Trophoblast cell (in vitro differentiated cells and primary cell): ENCODE results near the gene KIAA2012.

ENCODE experiments used
- DNase-seq, 2 donors: peaks; one replicate each; pipeline ENCODE4 v3.0.0-alpha.2; 2016
- H2AFZ ChIP-seq: 2 replicates; pipeline ENCODE4 v1.6.1; 2013; ENCODE audit warnings: low read length, moderate library complexity, mild to moderate bottlenecking; ENCODE audit not compliant: insufficient read depth, poor library complexity
- H2AK5ac ChIP-seq: 2 replicates; pipeline ENCODE4 v1.6.1; 2013; ENCODE audit warnings: mild to moderate bottlenecking, low read length
- H2BK120ac ChIP-seq: 2 replicates; pipeline ENCODE4 v1.6.1; 2013; ENCODE audit warnings: low read length, mild to moderate bottlenecking, moderate library complexity; ENCODE audit not compliant: insufficient read depth, poor library complexity
- H2BK12ac ChIP-seq: 2 replicates; pipeline ENCODE4 v1.6.1; 2013; ENCODE audit warnings: mild to moderate bottlenecking, low read length, moderate library complexity
- H2BK5ac ChIP-seq: 2 replicates; pipeline ENCODE4 v1.6.1; 2013; ENCODE audit warnings: low read length, low read depth, moderate library complexity, mild to moderate bottlenecking; ENCODE audit not compliant: poor library complexity
- H3K14ac ChIP-seq: 2 replicates; pipeline ENCODE4 v1.6.1; 2013; ENCODE audit warnings: mild to moderate bottlenecking, low read length
- H3K18ac ChIP-seq: 2 replicates; pipeline ENCODE4 v1.6.1; 2013; ENCODE audit warnings: mild to moderate bottlenecking, low read length
- H3K23ac ChIP-seq: 2 replicates; pipeline ENCODE4 v1.6.1; 2013; ENCODE audit warnings: low read length
- H3K27ac ChIP-seq: 2 replicates; pipeline ENCODE4 v1.5.1; 2013; ENCODE audit warnings: low read depth, mild to moderate bottlenecking, inconsistent platforms, low read length, moderate library complexity
- H3K27me3 ChIP-seq: 2 replicates; pipeline ENCODE4 v1.6.1; 2013; ENCODE audit warnings: inconsistent platforms, mild to moderate bottlenecking, low read length, moderate library complexity; ENCODE audit not compliant: insufficient read depth
- H3K36me3 ChIP-seq, 2 experiments: 1 replicate in 1 of 2; 2 replicates in 1 of 2; pipeline ENCODE4 v1.6.1; 2013; ENCODE audit warnings: low read length in 2 of 2, mild to moderate bottlenecking in 2 of 2, moderate library complexity in 1 of 2; ENCODE audit not compliant: insufficient read depth in 2 of 2, control insufficient read depth in 1 of 2
- H3K4ac ChIP-seq: 2 replicates; pipeline ENCODE4 v1.6.1; 2013; ENCODE audit warnings: low read depth, mild to moderate bottlenecking, low read length, moderate library complexity
- H3K4me1 ChIP-seq, 2 experiments: 1 replicate in 1 of 2; 2 replicates in 1 of 2; pipeline ENCODE4 v1.6.1; 2013; ENCODE audit warnings: low read length in 2 of 2, mild to moderate bottlenecking in 2 of 2, moderate library complexity in 1 of 2; ENCODE audit not compliant: insufficient read depth in 2 of 2, control insufficient read depth in 1 of 2
- H3K4me2 ChIP-seq: 2 replicates; pipeline ENCODE4 v1.6.1; 2013; ENCODE audit warnings: inconsistent platforms, mild to moderate bottlenecking, low read length, moderate library complexity
- H3K4me3 ChIP-seq: 2 replicates; pipeline ENCODE4 v1.5.1; 2013; ENCODE audit warnings: mild to moderate bottlenecking, low read depth, low read length, inconsistent platforms
- H3K79me1 ChIP-seq: one replicate; pipeline ENCODE4 v1.6.1; 2013; ENCODE audit warnings: low read length
- H3K79me2 ChIP-seq: 2 replicates; pipeline ENCODE4 v1.6.1; 2013; ENCODE audit warnings: low read length, mild to moderate bottlenecking; ENCODE audit not compliant: control insufficient read depth, insufficient read depth, poor library complexity
- H3K9ac ChIP-seq: 2 replicates; pipeline ENCODE4 v1.6.1; 2013; ENCODE audit warnings: mild to moderate bottlenecking, low read length
- H3K9me3 ChIP-seq: 2 replicates; pipeline ENCODE4 v1.6.1; 2013; ENCODE audit warnings: low read depth, mild to moderate bottlenecking, control low read depth, inconsistent platforms, low read length; ENCODE audit not compliant: insufficient read depth
- H4K12ac ChIP-seq: 2 replicates; pipeline ENCODE4 v1.6.1; 2013; ENCODE audit warnings: low read depth, mild to moderate bottlenecking, low read length, moderate library complexity
- H4K8ac ChIP-seq: 2 replicates; pipeline ENCODE4 v1.6.1; 2013; ENCODE audit warnings: low read depth, mild to moderate bottlenecking, low read length, moderate library complexity
- H4K91ac ChIP-seq: one replicate; pipeline ENCODE4 v1.6.1; 2013; ENCODE audit warnings: low read depth, mild to moderate bottlenecking, low read length, moderate library complexity
- WGBS: extraction: QIAGEN DNeasy Blood & Tissue Kit; methylation state at CpG from one replicate; pipeline ENCODE4 v1.1.7; 2013; ENCODE audit warnings: missing lambda C conversion rate; ENCODE audit not compliant: insufficient read length, insufficient coverage; ENCODE audit errors: extremely low coverage; 5-methylcytosine and 5-hydroxymethylcytosine counted together

KIAA2012 gene

GRCh38 chr2:202044777-202045176 is 28.3 kb upstream of the KIAA2012 start:
- H3K27ac ChIP-seq, result no peak overlapping the region
- H2AFZ ChIP-seq, result no peak overlapping the region
- no peak overlapping the region for H2BK12ac ChIP-seq
- no peak overlapping the region for H4K12ac ChIP-seq
- no peak overlapping the region for H2BK120ac ChIP-seq
- no peak overlapping the region for H4K91ac ChIP-seq
- H3K4me3 ChIP-seq, result no peak overlapping the region
- H3K27me3 ChIP-seq, result no peaks in the 10 kb centered on the region
- no peak overlapping the region for H2BK5ac ChIP-seq
- no peak overlapping the region for H2AK5ac ChIP-seq
- H3K18ac ChIP-seq, result no peak overlapping the region
- H3K36me3 ChIP-seq, result no peaks in the 10 kb centered on the region
- no peak overlapping the region for H3K14ac ChIP-seq
- H3K79me1 ChIP-seq, result no peaks in the 10 kb centered on the region
- H3K9me3 ChIP-seq, result no peaks in the 10 kb centered on the region
- DNase-seq, result no peak
- peaks cover 0 to 4% of the 10 kb centered on the region in 2 experiments for H3K4me1 ChIP-seq
- H3K9ac ChIP-seq, result no peak overlapping the region
- no peak overlapping the region for H4K8ac ChIP-seq
- no peak overlapping the region for H3K23ac ChIP-seq
- no peak overlapping the region for H3K4ac ChIP-seq
- no peak overlapping the region for H3K4me2 ChIP-seq
- H3K79me2 ChIP-seq, result no peaks in the 10 kb centered on the region

GRCh38 chr2:202046572-202046971 is 26.5 kb upstream of the KIAA2012 start:
- Histone ChIP-seq H3K36me3 (no peaks in the 10 kb centered on the region), H2AK5ac (no peak overlapping the region), H2AFZ (no peak overlapping the region), H4K8ac (no peak overlapping the region), H4K91ac (no peak overlapping the region), H3K4ac (no peak overlapping the region), H3K9ac (no peak overlapping the region), H3K14ac (no peak overlapping the region), H3K4me2 (no peak overlapping the region), H3K4me1 (peaks cover 0 to 4% of the 10 kb centered on the region in 2 experiments), H3K27me3 (no peaks in the 10 kb centered on the region), H3K9me3 (no peaks in the 10 kb centered on the region), H2BK12ac (no peak overlapping the region), H3K23ac (no peak overlapping the region), H4K12ac (no peak overlapping the region), H2BK5ac (no peak overlapping the region), H2BK120ac (no peak overlapping the region), H3K4me3 (no peak overlapping the region), H3K27ac (no peak overlapping the region), H3K79me1 (no peaks in the 10 kb centered on the region), H3K18ac (no peak overlapping the region), H3K79me2 (no peaks in the 10 kb centered on the region)
- WGBS, result no CpG with 5 or more reads among the region's 7 CpGs
- no peak for DNase-seq

- Histone ChIP-seq H3K4ac (no peak overlapping the region), H3K36me3 (no peaks in the 10 kb centered on the region), H3K27ac (no peak overlapping the region), H3K4me3 (no peak overlapping the region), H2BK12ac (no peak overlapping the region), H3K79me1 (no peaks in the 10 kb centered on the region), H4K8ac (no peak overlapping the region), H3K79me2 (no peaks in the 10 kb centered on the region), H3K9ac (no peak overlapping the region), H2BK5ac (no peak overlapping the region), H3K9me3 (no peaks in the 10 kb centered on the region), H3K18ac (no peak overlapping the region), H3K4me1 (no peaks in the 10 kb centered on the region), H2BK120ac (no peak overlapping the region), H3K27me3 (no peaks in the 10 kb centered on the region), H3K14ac (no peak overlapping the region), H3K23ac (no peak overlapping the region), H4K91ac (no peak overlapping the region), H2AK5ac (no peak overlapping the region), H2AFZ (no peak overlapping the region), H3K4me2 (no peak overlapping the region), H4K12ac (no peak overlapping the region)
- no CpG with 5 or more reads among the region's 2 CpGs for WGBS
- no peak for DNase-seq
Measured at GRCh38 chr2:202049092-202049728, 23.8 kb upstream of the KIAA2012 start.

- no peak overlapping the region for H4K8ac ChIP-seq
Measured at GRCh38 chr2:202049840-202050239, 23.2 kb upstream of the KIAA2012 start.

More at GRCh38 chr2:202049840-202050239, 23.2 kb upstream of the KIAA2012 start:
- Histone ChIP-seq H3K4me3 (no peak overlapping the region), H2BK5ac (no peak overlapping the region), H2BK120ac (no peak overlapping the region), H3K18ac (no peak overlapping the region), H3K4me2 (no peak overlapping the region), H3K23ac (no peak overlapping the region), H4K12ac (no peak overlapping the region), H3K36me3 (no peaks in the 10 kb centered on the region), H2BK12ac (no peak overlapping the region), H3K79me2 (no peaks in the 10 kb centered on the region), H3K27ac (no peak overlapping the region), H2AK5ac (no peak overlapping the region), H3K4ac (no peak overlapping the region), H3K9me3 (no peaks in the 10 kb centered on the region), H3K27me3 (no peaks in the 10 kb centered on the region), H3K14ac (no peak overlapping the region), H3K9ac (no peak overlapping the region), H4K91ac (no peak overlapping the region), H3K4me1 (no peaks in the 10 kb centered on the region), H2AFZ (no peak overlapping the region), H3K79me1 (no peaks in the 10 kb centered on the region)
- no CpG with 5 or more reads among the region's 1 CpG for WGBS
- DNase-seq, result no peak
